GM18505 (cell line): Measurements from ENCODE around the gene TRAK1.

ENCODE experiments used
- ATAC-seq: cut with Tn5 transposase; IDR thresholded peaks from one replicate; pipeline ENCODE4 v1.9.1; 2021; ENCODE audit not compliant: unreplicated experiment
- POLR2A ChIP-seq: IDR thresholded peaks from 4 replicates; pipeline ENCODE4 v1.6.1; 2011; ENCODE audit warnings: borderline replicate concordance; ENCODE audit not compliant: insufficient read depth, insufficient read length; ENCODE audit errors: extremely low read depth

Gene TRAK1

GRCh38 chr3:42190701-42191442 lies 99.7 kb downstream of the TRAK1 start:
- no peak for TF ChIP-seq POLR2A
- no peak for ATAC-seq

GRCh38 chr3:42191443-42191747 lies 100.2 kb downstream of the TRAK1 start:
- TF ChIP-seq POLR2A, result no peak
- no peak for ATAC-seq

- no peak for ATAC-seq
- no peak for TF ChIP-seq POLR2A
Measured at GRCh38 chr3:42192334-42193200, 101.4 kb downstream of the TRAK1 start.

- no peak for TF ChIP-seq POLR2A
- ATAC-seq, result no peak
Measured at GRCh38 chr3:42194943-42195510, 103.9 kb downstream of the TRAK1 start.

GRCh38 chr3:42195879-42196330 lies 104.7 kb downstream of the TRAK1 start:
- ATAC-seq, result peak; percentile 69
- no peak for TF ChIP-seq POLR2A

- ATAC-seq, result no peak
- no peak for TF ChIP-seq POLR2A
Measured at GRCh38 chr3:42198709-42199108, 107.6 kb downstream of the TRAK1 start.

GRCh38 chr3:42202217-42202865 lies 111.2 kb downstream of the TRAK1 start:
- no peak for ATAC-seq
- TF ChIP-seq POLR2A, result no peak

- TF ChIP-seq POLR2A, result no peak
- no peak for ATAC-seq
Measured at GRCh38 chr3:42204867-42205599, 113.9 kb downstream of the TRAK1 start.

GRCh38 chr3:42205800-42206514 lies 114.8 kb downstream of the TRAK1 start:
- TF ChIP-seq POLR2A, result no peak
- peak; percentile 75 for ATAC-seq

- TF ChIP-seq POLR2A, result no peak
- ATAC-seq, result no peak
Measured at GRCh38 chr3:42209917-42210316, 118.8 kb downstream of the TRAK1 start.

GRCh38 chr3:42210726-42211125 lies 119.6 kb downstream of the TRAK1 start:
- TF ChIP-seq POLR2A, result no peak
- ATAC-seq, result no peak

- peak; percentile 64 for ATAC-seq
- no peak for TF ChIP-seq POLR2A
Measured at GRCh38 chr3:42213417-42213816, 122.3 kb downstream of the TRAK1 start.
